ENCODE data around the gene CALN1.
"Not testable (repeated sequence)": the region's sequence is repeated elsewhere in the genome, so short reads cannot be mapped to it uniquely, and the experiment has no call there.

CALN1 gene

GRCh38 chr7:71942115-71942514 is 470.0 kb downstream of the CALN1 start:
- no peak for DNase-seq

GRCh38 chr7:71937840-71938371 is 474.2 kb downstream of the CALN1 start:
- DNase-seq = no peak

- no peak for DNase-seq
Observed at GRCh38 chr7:71935674-71936073, 476.5 kb downstream of the CALN1 start.

- DNase-seq = no peak
Observed at GRCh38 chr7:71933426-71933825, 478.7 kb downstream of the CALN1 start.

- DNase-seq = no peak
Observed at GRCh38 chr7:71925663-71926062, 486.5 kb downstream of the CALN1 start.

DNA sequence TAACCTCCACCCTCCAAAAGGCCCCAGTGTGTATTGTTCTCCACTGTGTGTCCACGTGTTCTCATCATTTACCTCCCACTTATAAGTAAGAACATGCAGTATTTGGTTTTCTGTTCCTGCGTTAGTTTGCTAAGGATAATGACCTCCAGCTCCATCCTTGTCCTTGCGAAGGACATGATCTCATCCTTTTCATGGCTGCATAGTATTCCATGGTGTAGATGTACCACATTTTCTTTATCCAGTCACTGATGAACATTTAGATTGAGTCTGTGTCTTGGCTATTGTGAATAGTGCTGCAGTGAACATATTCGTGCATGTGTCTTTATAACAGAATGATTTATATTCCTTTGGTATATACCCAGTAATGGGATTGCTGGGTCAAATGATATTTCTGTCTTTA is 497.9 kb downstream of the CALN1 start:
- DNase-seq = not testable (repeated sequence)

DNA sequence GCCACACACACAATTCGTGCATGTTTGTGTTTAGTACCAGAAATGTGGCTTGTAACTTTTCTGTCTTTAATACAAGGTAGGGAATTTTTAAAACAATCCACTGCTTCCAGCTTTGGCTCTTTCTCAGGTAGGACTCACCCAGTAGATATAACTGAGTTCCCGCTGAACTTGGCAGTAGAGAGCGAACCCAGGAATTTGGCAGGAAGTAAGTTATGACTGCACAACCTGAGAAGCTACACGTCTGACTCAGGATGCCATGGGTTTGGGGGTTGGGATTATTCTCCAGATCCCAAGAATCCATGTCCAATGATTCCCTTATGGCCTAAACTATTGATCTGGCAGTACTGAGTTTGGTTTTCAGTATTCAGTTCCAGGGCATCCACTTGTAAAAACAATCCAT is 499.7 kb downstream of the CALN1 start:
- DNase-seq = no peak

DNA sequence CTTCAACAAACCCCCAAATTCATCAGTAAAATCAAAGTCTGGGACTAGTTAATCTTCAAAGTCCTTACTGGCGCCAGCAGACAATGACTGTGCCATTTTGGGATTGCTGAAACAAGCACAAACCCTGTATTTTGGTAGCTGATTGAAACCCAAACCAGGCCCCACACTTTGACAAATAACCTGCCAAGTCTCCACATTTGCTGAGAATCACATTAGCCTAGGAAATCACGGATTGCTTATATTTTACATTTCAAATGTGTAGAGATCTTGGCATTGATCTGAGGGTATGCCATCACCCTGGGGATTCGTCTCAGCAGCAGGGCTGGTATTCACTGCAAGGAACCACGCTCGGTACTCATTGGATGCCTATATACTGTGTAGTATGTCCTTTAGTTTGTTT is 501.1 kb downstream of the CALN1 start:
- DNase-seq = no peak

- no peak for DNase-seq
Observed at GRCh38 chr7:71905821-71906220, 506.3 kb downstream of the CALN1 start.

- DNase-seq = no peak
Observed at GRCh38 chr7:71904484-71904883, 507.7 kb downstream of the CALN1 start.

- no peak for DNase-seq
Observed at GRCh38 chr7:71900556-71900955, 511.6 kb downstream of the CALN1 start.

- DNase-seq = no peak
Observed at GRCh38 chr7:71896535-71896934, 515.6 kb downstream of the CALN1 start.

GRCh38 chr7:71886046-71886445 is 526.1 kb downstream of the CALN1 start:
- DNase-seq = no peak

DNA sequence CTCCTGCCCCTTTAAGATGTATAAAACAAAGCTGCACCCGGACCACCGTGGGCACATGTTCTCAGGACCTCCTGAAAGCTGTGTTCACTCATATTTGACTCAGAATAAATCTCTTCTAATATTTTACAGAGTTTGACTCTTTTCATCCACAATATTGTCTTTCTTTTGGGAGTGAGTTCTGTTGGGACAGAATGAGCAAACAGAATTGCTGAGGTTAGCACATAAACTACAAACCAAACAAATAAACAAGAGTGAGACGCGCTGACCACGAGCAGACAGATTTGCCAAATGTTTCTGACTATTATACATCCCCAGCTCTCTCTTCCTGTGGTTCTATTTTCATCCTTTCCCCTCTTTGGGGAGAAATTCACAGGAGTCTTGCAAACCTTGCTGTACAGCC is 526.7 kb downstream of the CALN1 start:
- no peak for DNase-seq

DNA sequence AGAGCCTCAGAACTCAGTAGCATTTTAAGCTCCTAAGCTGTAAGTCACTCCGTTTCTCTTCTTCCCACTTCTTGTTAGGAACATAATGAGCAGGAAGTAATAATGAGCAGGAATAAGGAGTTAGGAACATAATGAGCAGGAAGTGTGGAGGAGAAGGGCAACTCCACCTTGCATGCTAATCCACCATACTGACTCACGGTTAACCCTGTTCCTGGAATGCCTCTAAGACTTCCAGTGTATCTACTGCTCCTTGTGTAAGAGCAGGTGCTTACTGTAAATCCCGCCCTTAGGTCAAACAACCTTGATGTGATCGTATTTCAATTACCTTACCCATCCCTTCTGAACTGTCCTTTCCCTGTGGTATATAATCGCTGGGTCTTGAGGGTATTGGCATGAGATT is 528.7 kb downstream of the CALN1 start:
- no peak for DNase-seq

DNA sequence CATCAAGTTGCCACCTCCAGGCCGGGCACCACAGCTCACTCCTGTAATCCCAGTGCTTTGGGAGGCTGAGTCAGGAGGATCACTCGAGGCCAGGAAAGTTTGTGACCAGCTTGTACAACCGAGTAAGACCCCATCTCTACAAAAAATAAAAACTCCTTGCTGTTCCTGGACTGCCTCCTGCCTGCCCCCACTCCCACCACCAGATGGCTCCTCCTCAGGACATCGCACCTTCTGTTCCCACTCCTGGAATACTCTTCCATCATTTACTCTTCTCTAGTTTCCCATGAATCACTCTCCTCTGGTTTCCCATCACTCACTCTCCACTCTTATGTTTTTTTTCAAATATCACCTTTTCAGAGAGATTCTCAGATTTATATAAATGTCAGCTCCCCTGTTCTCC is 540.7 kb downstream of the CALN1 start:
- DNase-seq = no peak

DNA sequence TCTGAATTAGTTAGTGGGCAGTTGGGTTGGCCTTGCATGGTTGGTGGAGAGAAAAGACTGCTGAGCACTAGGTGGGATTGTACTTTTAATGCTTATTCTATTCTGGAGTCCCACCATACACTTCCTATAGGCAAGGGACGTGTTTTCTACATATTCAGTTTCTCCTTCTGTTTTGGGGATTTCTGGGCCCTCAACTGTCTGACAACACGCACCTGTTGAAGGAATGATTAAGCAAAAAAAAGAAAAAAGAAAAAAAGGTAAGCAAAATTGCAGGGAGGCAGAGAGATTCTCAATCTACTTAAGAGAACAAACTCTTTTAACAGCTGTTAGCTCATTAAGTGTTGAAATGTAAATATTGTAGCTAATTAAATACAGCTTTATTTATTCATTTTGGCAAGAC is 541.3 kb downstream of the CALN1 start:
- DNase-seq = no peak

GRCh38 chr7:71868797-71869196 is 543.3 kb downstream of the CALN1 start:
- no peak for DNase-seq

DNA sequence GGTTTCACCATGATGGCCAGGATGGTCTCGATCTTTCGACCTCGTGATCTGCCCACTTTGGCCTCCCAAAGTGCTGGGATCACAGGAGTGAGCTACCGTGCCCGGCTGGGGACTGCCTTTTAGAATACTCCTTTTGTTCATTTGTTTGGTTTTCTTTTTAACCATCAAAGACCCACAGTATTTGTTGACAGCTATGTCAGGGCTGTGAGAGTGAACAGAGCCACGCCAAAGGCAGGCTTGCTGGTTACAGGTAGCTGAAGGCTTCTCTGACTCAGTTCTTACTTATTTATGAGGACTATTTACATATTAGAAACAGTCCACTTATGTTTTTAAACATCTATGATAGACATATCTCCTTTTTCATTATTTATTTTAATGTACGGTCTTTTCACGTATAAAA is 544.5 kb downstream of the CALN1 start:
- no peak for DNase-seq

DNA sequence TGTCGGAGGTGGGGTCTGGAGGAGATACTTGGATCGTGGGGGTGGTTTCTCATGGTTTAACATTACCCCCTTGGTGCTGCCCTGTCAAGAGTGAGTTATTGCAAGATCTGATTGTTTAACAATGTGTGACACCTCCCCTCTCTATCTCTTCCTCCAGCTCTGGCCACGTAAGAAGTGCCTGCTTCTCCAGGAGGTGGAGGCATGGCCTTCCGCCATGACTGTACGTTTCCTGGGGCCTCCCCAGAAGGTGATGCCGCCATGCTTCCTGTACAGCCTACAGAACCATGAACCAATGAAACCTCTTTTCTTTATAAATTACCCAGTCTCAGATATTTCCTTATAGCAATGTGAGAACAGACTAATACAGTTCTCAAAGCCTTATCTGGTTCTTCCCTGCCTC is 547.0 kb downstream of the CALN1 start:
- DNase-seq = no peak

GRCh38 chr7:71864130-71864529 is 548.0 kb downstream of the CALN1 start:
- DNase-seq = no peak

- DNase-seq = no peak
Observed at GRCh38 chr7:71860572-71860971, 551.6 kb downstream of the CALN1 start.

DNA sequence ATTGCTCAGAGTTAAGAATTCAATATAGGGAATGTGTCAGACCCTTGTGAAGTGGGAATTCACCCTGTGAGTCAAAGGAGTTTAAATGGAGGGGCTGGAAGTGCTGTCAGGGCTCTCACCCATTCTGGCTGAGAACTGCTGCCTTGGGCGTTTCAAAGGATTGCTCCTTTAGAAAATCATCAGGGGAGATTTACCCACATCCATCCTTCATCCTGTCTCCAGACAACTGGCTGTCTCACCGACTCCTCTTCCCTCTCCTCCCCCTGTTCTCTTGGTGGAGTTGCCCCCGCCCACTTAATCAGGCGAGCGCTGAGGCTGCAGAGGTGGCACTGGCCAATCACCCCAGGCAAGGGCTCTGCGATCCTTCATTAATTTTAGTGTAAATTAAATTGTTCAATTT is 554.8 kb downstream of the CALN1 start:
- no peak for DNase-seq

- DNase-seq = no peak
Observed at GRCh38 chr7:71854546-71855397, 557.4 kb downstream of the CALN1 start.

Measured in activated CD4-positive, alpha-beta T cell treated with anti-CD3 and anti-CD28 coated beads, Interleukin-2, amount 50 U/mL, for 4 hours (primary cell).